ENCODE measurements around the gene EXOC4. TPM values are rescaled to one million over a fixed set of nuclear protein-coding genes. Genes with fewer than 3 reads are reported as not detected.

The EXOC4 gene
- total and polyA plus RNA-seq, 2 donors (not counting 3 experiments of a cell fraction or from before 2014, with no cell fraction given) = 20.3 to 73.1 TPM

DNA sequence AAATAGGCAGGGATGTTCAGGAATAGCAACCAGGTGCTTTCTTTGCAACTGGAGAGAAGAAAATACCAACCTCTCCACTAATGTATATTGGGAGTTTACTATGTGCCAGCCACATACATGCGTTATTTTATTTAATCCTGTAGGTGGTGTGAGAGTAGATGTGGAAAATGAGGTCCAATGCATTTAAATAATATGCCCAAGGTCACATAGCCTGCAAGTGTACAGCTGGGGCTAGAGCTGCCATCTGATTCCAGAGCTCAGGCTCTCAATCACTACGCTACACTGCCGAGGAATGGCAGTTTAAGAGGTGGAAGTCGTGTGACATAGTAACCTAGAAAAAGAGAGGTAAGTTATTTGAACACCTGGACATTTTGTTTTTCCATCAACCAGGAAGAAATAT, 277.0 kb downstream of the EXOC4 start:
- no peaks in the 10 kb centered on the region for H4K20me1 ChIP-seq (replicated peaks; ENCODE audit: control insufficient read depth, extremely low read depth, insufficient read depth, low read length)
- no TSS peak for BruUV-seq (replicated peaks)
- no peak overlapping the region for H3K27ac ChIP-seq (ENCODE audit: insufficient read depth, low read depth, low read length)
- H3K36me3 ChIP-seq (ENCODE audit: control insufficient read depth in 2 of 2, extremely low read depth in 1 of 2, insufficient read depth in 2 of 2, low read length in 2 of 2) = no peaks in the 10 kb centered on the region
- no peaks in the 10 kb centered on the region for H3K27me3 ChIP-seq (ENCODE audit: control insufficient read depth in 2 of 2, insufficient read depth in 2 of 2, low read length in 2 of 2)
- intact Hi-C loops (cut with micrococcal nuclease) (no loop called here), dilution Hi-C loops (cut with MboI; ENCODE audit: extremely low pct_ligation_motif_present, low sequenced_read_pairs) (no loop called here)
- H3K4me1 ChIP-seq (ENCODE audit: control insufficient read depth, extremely low read depth, insufficient read depth, low read length) = no peaks in the 10 kb centered on the region
- CTCF ChIA-PET = no interaction called here
- no peak for TF ChIP-seq EZH2 (IDR thresholded peaks at IDR 0.05; ENCODE audit: borderline replicate concordance, low read depth, low read length, severe bottlenecking)
- TF ChIP-seq FOS (IDR thresholded peaks at IDR 0.05; ENCODE audit: borderline replicate concordance, insufficient read depth, low read length) = no peak
- no peak for TF ChIP-seq MYC (IDR thresholded peaks at IDR 0.05; ENCODE audit: low read depth, low read length)
- TF ChIP-seq JUN (IDR thresholded peaks at IDR 0.05; ENCODE audit: borderline replicate concordance, insufficient read depth, insufficient read length, low read depth) = no peak
- TF ChIP-seq, protein P1, sequence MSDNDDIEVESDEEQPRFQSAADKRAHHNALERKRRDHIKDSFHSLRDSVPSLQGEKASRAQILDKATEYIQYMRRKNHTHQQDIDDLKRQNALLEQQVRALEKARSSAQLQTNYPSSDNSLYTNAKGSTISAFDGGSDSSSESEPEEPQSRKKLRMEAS (IDR thresholded peaks at IDR 0.05; ENCODE audit: insufficient read depth, insufficient read length) = no peak
- TF ChIP-seq POLR2A (IDR thresholded peaks at IDR 0.05; ENCODE audit: low read depth, low read length) = no peak
- TF ChIP-seq POLR2AphosphoS5 (IDR thresholded peaks at IDR 0.05; ENCODE audit: insufficient read depth, low read depth, low read length) = no peak
- no peak for TF ChIP-seq GATA2 (IDR thresholded peaks at IDR 0.05; ENCODE audit: insufficient read depth, insufficient read length, low read depth, low read length)
- TF ChIP-seq, protein P2, sequence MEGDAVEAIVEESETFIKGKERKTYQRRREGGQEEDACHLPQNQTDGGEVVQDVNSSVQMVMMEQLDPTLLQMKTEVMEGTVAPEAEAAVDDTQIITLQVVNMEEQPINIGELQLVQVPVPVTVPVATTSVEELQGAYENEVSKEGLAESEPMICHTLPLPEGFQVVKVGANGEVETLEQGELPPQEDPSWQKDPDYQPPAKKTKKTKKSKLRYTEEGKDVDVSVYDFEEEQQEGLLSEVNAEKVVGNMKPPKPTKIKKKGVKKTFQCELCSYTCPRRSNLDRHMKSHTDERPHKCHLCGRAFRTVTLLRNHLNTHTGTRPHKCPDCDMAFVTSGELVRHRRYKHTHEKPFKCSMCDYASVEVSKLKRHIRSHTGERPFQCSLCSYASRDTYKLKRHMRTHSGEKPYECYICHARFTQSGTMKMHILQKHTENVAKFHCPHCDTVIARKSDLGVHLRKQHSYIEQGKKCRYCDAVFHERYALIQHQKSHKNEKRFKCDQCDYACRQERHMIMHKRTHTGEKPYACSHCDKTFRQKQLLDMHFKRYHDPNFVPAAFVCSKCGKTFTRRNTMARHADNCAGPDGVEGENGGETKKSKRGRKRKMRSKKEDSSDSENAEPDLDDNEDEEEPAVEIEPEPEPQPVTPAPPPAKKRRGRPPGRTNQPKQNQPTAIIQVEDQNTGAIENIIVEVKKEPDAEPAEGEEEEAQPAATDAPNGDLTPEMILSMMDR (IDR thresholded peaks at IDR 0.05; ENCODE audit: extremely low read depth in 1 of 2, insufficient read depth in 1 of 2, low read depth in 1 of 2, low read length in 2 of 2) = no peak
- no peak overlapping the region for H2AFZ ChIP-seq (ENCODE audit: low read depth, low read length)
- DNase-seq (ENCODE audit: low read depth, low spot score) = no peak
- H3K9ac ChIP-seq (replicated peaks; ENCODE audit: extremely low read depth, insufficient read depth, low read length) = no peak overlapping the region
- no peak overlapping the region for H3K4me2 ChIP-seq (ENCODE audit: insufficient read depth, low read length)
- POLR2A ChIA-PET = no interaction called here
- no peak for FAIRE-seq
- no peaks in the 10 kb centered on the region for H3K79me2 ChIP-seq (ENCODE audit: control insufficient read depth, insufficient read depth, low read length)
- H3K9me3 ChIP-seq (replicated peaks; ENCODE audit: control insufficient read depth, insufficient read depth, low read length) = no peaks in the 10 kb centered on the region
- H3K9me1 ChIP-seq (replicated peaks; ENCODE audit: control insufficient read depth, extremely low read depth, insufficient read depth, low read length) = no peaks in the 10 kb centered on the region
- no peak overlapping the region for H3K4me3 ChIP-seq (replicated peaks in 1 of 3; ENCODE audit: insufficient read depth in 1 of 3, low read depth in 1 of 3, low read length in 3 of 3)
